ENCODE data around the gene ANOS1.

DNA sequence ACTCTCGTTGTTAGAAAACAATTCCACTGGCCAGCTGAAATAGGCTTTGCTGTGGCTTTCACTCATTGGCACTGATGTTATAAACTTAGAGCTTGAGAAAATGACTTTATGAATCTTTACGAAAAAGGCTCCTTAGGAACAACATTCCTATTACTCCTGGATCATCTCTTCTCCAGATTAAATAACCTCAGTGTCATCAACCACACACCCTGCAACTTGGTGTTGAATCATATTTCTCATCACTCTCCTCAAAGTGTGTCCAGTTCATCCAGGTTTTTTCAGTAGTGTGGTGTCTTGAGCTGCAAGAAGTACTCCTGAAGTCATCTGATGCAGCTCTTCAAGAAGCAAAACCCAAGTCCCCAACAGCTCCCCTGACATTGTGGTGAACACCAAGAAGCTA is 28.1 kb upstream of the ANOS1 start:
- TF ChIP-seq, protein P1, sequence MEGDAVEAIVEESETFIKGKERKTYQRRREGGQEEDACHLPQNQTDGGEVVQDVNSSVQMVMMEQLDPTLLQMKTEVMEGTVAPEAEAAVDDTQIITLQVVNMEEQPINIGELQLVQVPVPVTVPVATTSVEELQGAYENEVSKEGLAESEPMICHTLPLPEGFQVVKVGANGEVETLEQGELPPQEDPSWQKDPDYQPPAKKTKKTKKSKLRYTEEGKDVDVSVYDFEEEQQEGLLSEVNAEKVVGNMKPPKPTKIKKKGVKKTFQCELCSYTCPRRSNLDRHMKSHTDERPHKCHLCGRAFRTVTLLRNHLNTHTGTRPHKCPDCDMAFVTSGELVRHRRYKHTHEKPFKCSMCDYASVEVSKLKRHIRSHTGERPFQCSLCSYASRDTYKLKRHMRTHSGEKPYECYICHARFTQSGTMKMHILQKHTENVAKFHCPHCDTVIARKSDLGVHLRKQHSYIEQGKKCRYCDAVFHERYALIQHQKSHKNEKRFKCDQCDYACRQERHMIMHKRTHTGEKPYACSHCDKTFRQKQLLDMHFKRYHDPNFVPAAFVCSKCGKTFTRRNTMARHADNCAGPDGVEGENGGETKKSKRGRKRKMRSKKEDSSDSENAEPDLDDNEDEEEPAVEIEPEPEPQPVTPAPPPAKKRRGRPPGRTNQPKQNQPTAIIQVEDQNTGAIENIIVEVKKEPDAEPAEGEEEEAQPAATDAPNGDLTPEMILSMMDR (IDR thresholded peaks at IDR 0.05), result no peak
- TF ChIP-seq POLR2A (IDR thresholded peaks at IDR 0.05), result no peak

All from heart left ventricle (tissue), 13 donors.